H9 (cell line): Measurements from ENCODE around the gene NOTCH1. TPM values are rescaled to one million over a fixed set of nuclear protein-coding genes. Genes with fewer than 3 reads are reported as not detected.
A peak's percentile ranks its signal among the peaks of the same experiment; 100 is the strongest.

Experiments
- DNase-seq: peaks from one replicate; pipeline ENCODE4 v3.0.0-alpha.2; 2017
- H2AFZ ChIP-seq: one replicate; pipeline ENCODE4 v1.6.1; 2013; ENCODE audit warnings: mild to moderate bottlenecking, low read length, control low read depth, moderate library complexity
- H2AK5ac ChIP-seq: 2 replicates; pipeline ENCODE4 v1.6.1; 2013; ENCODE audit warnings: low read length, control low read depth, mixed read lengths; ENCODE audit not compliant: insufficient read length
- H2BK120ac ChIP-seq: one replicate; pipeline ENCODE4 v1.6.1; 2013; ENCODE audit warnings: low read depth, mild to moderate bottlenecking, low read length, control low read depth, inconsistent platforms; ENCODE audit not compliant: poor library complexity, severe bottlenecking
- H2BK12ac ChIP-seq: 2 replicates; pipeline ENCODE4 v1.6.1; 2013; ENCODE audit warnings: low read length, control low read depth, mixed read lengths, low read depth; ENCODE audit not compliant: insufficient read length
- H2BK15ac ChIP-seq: 2 replicates; pipeline ENCODE4 v1.6.1; 2013; ENCODE audit warnings: low read depth, low read length, control low read depth
- H2BK20ac ChIP-seq: one replicate; pipeline ENCODE4 v1.6.1; 2013; ENCODE audit warnings: low read depth, mild to moderate bottlenecking, low read length, control low read depth, inconsistent platforms; ENCODE audit not compliant: poor library complexity, severe bottlenecking
- H2BK5ac ChIP-seq: 2 replicates; pipeline ENCODE4 v1.6.1; 2013; ENCODE audit warnings: low read length, control low read depth, mixed read lengths; ENCODE audit not compliant: insufficient read length
- H3K14ac ChIP-seq: 2 replicates; pipeline ENCODE4 v1.6.1; 2013; ENCODE audit warnings: low read length, control low read depth; ENCODE audit not compliant: insufficient read depth
- H3K18ac ChIP-seq: 2 replicates; pipeline ENCODE4 v1.6.1; 2013; ENCODE audit warnings: low read depth, mild to moderate bottlenecking, mixed read lengths, low read length, control low read depth; ENCODE audit not compliant: insufficient read length
- H3K23ac ChIP-seq: 2 replicates; pipeline ENCODE4 v1.6.1; 2013; ENCODE audit warnings: low read length, control low read depth, mixed read lengths, low read depth; ENCODE audit not compliant: insufficient read length
- H3K23me2 ChIP-seq: 2 replicates; pipeline ENCODE4 v1.6.1; 2013; ENCODE audit warnings: low read depth, mild to moderate bottlenecking, mixed read lengths, low read length, control low read depth; ENCODE audit not compliant: insufficient read length, poor library complexity, severe bottlenecking
- H3K27ac ChIP-seq: 2 replicates; pipeline ENCODE4 v1.5.1; 2013; ENCODE audit warnings: low read length, control low read depth, mixed read lengths, low read depth; ENCODE audit not compliant: insufficient read length
- H3K27me3 ChIP-seq: 2 replicates; pipeline ENCODE4 v1.6.1; 2013; ENCODE audit warnings: low read length, control low read depth, inconsistent platforms; ENCODE audit not compliant: insufficient read depth
- H3K4ac ChIP-seq: 2 replicates; pipeline ENCODE4 v1.6.1; 2013; ENCODE audit warnings: low read depth, mild to moderate bottlenecking, control low read depth, inconsistent platforms, low read length, moderate library complexity
- H3K4me1 ChIP-seq: 2 replicates; pipeline ENCODE4 v1.6.1; 2013; ENCODE audit warnings: low read length, control low read depth, inconsistent platforms; ENCODE audit not compliant: insufficient read depth
- H3K4me2 ChIP-seq: 2 replicates; pipeline ENCODE4 v1.6.1; 2013; ENCODE audit warnings: low read length, control low read depth, mixed read lengths; ENCODE audit not compliant: insufficient read length, insufficient read depth
- H3K56ac ChIP-seq: 2 replicates; pipeline ENCODE4 v1.6.1; 2013; ENCODE audit warnings: low read depth, mild to moderate bottlenecking, mixed read lengths, low read length, control low read depth; ENCODE audit not compliant: insufficient read length
- H3K79me1 ChIP-seq: 2 replicates; pipeline ENCODE4 v1.6.1; 2013; ENCODE audit warnings: low read depth, mild to moderate bottlenecking, moderate library complexity, low read length, control low read depth, inconsistent platforms; ENCODE audit not compliant: insufficient read depth, poor library complexity, severe bottlenecking
- H3K79me2 ChIP-seq: 2 replicates; pipeline ENCODE4 v1.6.1; 2013; ENCODE audit warnings: low read length, control low read depth, inconsistent platforms; ENCODE audit not compliant: insufficient read depth
- H3K9ac ChIP-seq: 2 replicates; pipeline ENCODE4 v1.6.1; 2013; ENCODE audit warnings: low read length, control low read depth, mixed read lengths; ENCODE audit not compliant: insufficient read length; ENCODE audit errors: extremely low read depth
- H3K9me3 ChIP-seq: one replicate; pipeline ENCODE4 v1.6.1; 2013; ENCODE audit warnings: low read depth, low read length, inconsistent platforms; ENCODE audit not compliant: control insufficient read depth
- H3T11ph ChIP-seq: one replicate; pipeline ENCODE4 v1.6.1; 2013; ENCODE audit warnings: mild to moderate bottlenecking, low read length, control low read depth, inconsistent platforms
- H4K20me1 ChIP-seq: one replicate; pipeline ENCODE4 v1.6.1; 2013; ENCODE audit not compliant: control insufficient read depth, insufficient read length, insufficient read depth
- H4K5ac ChIP-seq: 2 replicates; pipeline ENCODE4 v1.6.1; 2013; ENCODE audit warnings: low read depth, mild to moderate bottlenecking, mixed read lengths, low read length, control low read depth; ENCODE audit not compliant: insufficient read length
- H4K8ac ChIP-seq: replicated peaks from 2 replicates; pipeline ENCODE4 v1.6.1; 2013; ENCODE audit warnings: low read length, control low read depth, mixed read lengths, low read depth; ENCODE audit not compliant: insufficient read length
- H4K91ac ChIP-seq: 2 replicates; pipeline ENCODE4 v1.6.1; 2013; ENCODE audit warnings: low read depth, mild to moderate bottlenecking, moderate library complexity, mixed read lengths, low read length, control low read depth; ENCODE audit not compliant: insufficient read length
- H3K27ac Mint-ChIP-seq, 3 experiments: 2 replicates in 2 of 3; 3 replicates in 1 of 3; pipeline ENCODE4 v1.8.0; 2020 to 2021; ENCODE audit warnings: mixed read lengths in 3 of 3, mild to moderate bottlenecking in 1 of 3, moderate library complexity in 1 of 3
- H3K27me3 Mint-ChIP-seq: 2 replicates; pipeline ENCODE4 v1.8.0; 2021; ENCODE audit warnings: low read depth, mild to moderate bottlenecking, moderate library complexity, mixed read lengths
- H3K36me3 Mint-ChIP-seq, 3 experiments: 2 replicates in 2 of 3; 3 replicates in 1 of 3; pipeline ENCODE4 v1.8.0; 2020 to 2021; ENCODE audit warnings: low read depth in 3 of 3, mixed read lengths in 3 of 3; ENCODE audit not compliant: insufficient read depth in 1 of 3
- H3K4me1 Mint-ChIP-seq, 2 experiments: 2 replicates each; pipeline ENCODE4 v1.8.0; 2020; ENCODE audit warnings: mixed read lengths in 2 of 2
- H3K4me3 Mint-ChIP-seq, 2 experiments: 2 replicates in 1 of 2; 3 replicates in 1 of 2; pipeline ENCODE4 v1.8.0; 2020 to 2021; ENCODE audit warnings: mild to moderate bottlenecking in 2 of 2, mixed read lengths in 2 of 2, moderate library complexity in 1 of 2
- H3K9me3 Mint-ChIP-seq, 2 experiments: 2 replicates in 1 of 2; 3 replicates in 1 of 2; pipeline ENCODE4 v1.8.0; 2020; ENCODE audit warnings: mild to moderate bottlenecking in 2 of 2, mixed read lengths in 2 of 2, moderate library complexity in 1 of 2
- WGBS: extraction: QIAGEN DNeasy Blood & Tissue Kit; methylation state at CpG from one replicate; pipeline ENCODE4 v1.1.7; 2013; ENCODE audit warnings: missing lambda C conversion rate, low lambda C conversion rate, mixed read lengths; ENCODE audit not compliant: insufficient read length; ENCODE audit errors: extremely low coverage; 5-methylcytosine and 5-hydroxymethylcytosine counted together
- total RNA-seq: library from RNA; stranded (reverse); gene quantifications from 2 replicates; pipeline ENCODE4 v1.2.1, GENCODE V29; 2021
- TF ChIP-seq, protein P1 (sequence below): fragments of 200-600 bp; sonication (generic); conservative IDR thresholded peaks from 3 replicates; pipeline ENCODE4 v1.8.0; 2021; ENCODE audit warnings: antibody characterized with exemption, mild to moderate bottlenecking

NOTCH1 gene
- total RNA-seq, 1 experiment from 2014 or later, result 71.6 TPM

DNA sequence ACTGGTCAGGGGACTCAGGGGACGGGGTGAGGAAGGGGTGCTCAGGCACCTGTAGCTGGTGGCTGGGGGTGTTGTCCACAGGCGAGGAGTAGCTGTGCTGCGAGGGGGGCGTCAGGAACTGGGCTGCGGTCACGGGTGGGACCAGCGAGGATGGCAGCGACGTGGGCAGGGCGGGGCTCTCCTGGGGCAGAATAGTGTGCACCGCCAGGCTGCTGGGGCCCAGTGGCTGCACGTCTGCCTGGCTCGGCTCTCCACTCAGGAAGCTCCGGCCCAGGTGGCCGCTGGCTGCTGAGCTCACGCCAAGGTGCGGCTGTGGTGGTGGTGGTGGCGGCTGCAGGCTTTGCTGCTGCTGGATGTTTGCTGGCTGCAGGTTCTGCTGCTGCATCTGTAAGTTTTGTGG is 49.7 kb downstream of the NOTCH1 start:
- no peak overlapping the region for H3K56ac ChIP-seq
- no CpG with 5 or more reads among the region's 18 CpGs for WGBS
- H3K18ac ChIP-seq, result no peak overlapping the region

More for the DNA sequence above, 49.7 kb downstream of the NOTCH1 start:
- H3K23me2 ChIP-seq, result no peaks in the 10 kb centered on the region
- no peak overlapping the region for H3K14ac ChIP-seq
- H3K9me3 ChIP-seq, result no peaks in the 10 kb centered on the region
- no peak overlapping the region for H2AFZ ChIP-seq
- no peak for DNase-seq
- peaks cover 7 to 41% (median 32%) of the 10 kb centered on the region in 3 experiments; a peak in 6 of 7 replicates for H3K36me3 Mint-ChIP-seq
- no peak overlapping the region for H2AK5ac ChIP-seq
- no peaks in the 10 kb centered on the region for H3K27me3 ChIP-seq
- no peak overlapping the region for H3K27ac ChIP-seq
- H3K23ac ChIP-seq, result no peak overlapping the region
- no peak overlapping the region for H3K4ac ChIP-seq
- H3K27ac Mint-ChIP-seq, result peak overlapping the region in 2 of 3 experiments; percentile 61 to 64; a peak in 2 of 7 replicates
- no peak overlapping the region for H2BK5ac ChIP-seq
- no peaks in the 10 kb centered on the region for H3K79me2 ChIP-seq
- no peak overlapping the region for H3T11ph ChIP-seq
- no peak overlapping the region for H4K8ac ChIP-seq
- H3K4me2 ChIP-seq, result no peak overlapping the region
- H2BK120ac ChIP-seq, result no peak overlapping the region
- TF ChIP-seq, protein P1, sequence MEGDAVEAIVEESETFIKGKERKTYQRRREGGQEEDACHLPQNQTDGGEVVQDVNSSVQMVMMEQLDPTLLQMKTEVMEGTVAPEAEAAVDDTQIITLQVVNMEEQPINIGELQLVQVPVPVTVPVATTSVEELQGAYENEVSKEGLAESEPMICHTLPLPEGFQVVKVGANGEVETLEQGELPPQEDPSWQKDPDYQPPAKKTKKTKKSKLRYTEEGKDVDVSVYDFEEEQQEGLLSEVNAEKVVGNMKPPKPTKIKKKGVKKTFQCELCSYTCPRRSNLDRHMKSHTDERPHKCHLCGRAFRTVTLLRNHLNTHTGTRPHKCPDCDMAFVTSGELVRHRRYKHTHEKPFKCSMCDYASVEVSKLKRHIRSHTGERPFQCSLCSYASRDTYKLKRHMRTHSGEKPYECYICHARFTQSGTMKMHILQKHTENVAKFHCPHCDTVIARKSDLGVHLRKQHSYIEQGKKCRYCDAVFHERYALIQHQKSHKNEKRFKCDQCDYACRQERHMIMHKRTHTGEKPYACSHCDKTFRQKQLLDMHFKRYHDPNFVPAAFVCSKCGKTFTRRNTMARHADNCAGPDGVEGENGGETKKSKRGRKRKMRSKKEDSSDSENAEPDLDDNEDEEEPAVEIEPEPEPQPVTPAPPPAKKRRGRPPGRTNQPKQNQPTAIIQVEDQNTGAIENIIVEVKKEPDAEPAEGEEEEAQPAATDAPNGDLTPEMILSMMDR, result no peak
- H2BK12ac ChIP-seq, result no peak overlapping the region
- H3K27me3 Mint-ChIP-seq, result no peaks in the 10 kb centered on the region; the same call in 1 of the 2 replicates
- H3K4me1 Mint-ChIP-seq, result no peaks in the 10 kb centered on the region
- H2BK20ac ChIP-seq, result no peak overlapping the region
- H3K79me1 ChIP-seq, result no peaks in the 10 kb centered on the region
- H4K5ac ChIP-seq, result no peak overlapping the region
- no peak overlapping the region for H2BK15ac ChIP-seq
- H3K4me3 Mint-ChIP-seq, result no peak overlapping the region
- no peak overlapping the region for H4K91ac ChIP-seq
- H3K9me3 Mint-ChIP-seq, result no peaks in the 10 kb centered on the region
- H3K4me1 ChIP-seq, result no peaks in the 10 kb centered on the region
- no peak overlapping the region for H3K9ac ChIP-seq
- no peaks in the 10 kb centered on the region for H4K20me1 ChIP-seq
